Activated CD4-positive, alpha-beta T cell treated with anti-CD3 and anti-CD28 coated beads, Interleukin-2, amount 10 ng/mL, durations not matched to agents 24 days and 14 days (primary cell): ENCODE results near the gene ZNF674. TPM values are rescaled to one million over a fixed set of nuclear protein-coding genes. Genes with fewer than 3 reads are reported as not detected.

Experiments
- DNase-seq: peaks from one replicate; pipeline ENCODE4 v3.0.0; 2022
- H3K27ac Mint-ChIP-seq: one replicate; pipeline ENCODE4 v1.8.0; 2022; ENCODE audit warnings: mild to moderate bottlenecking, mixed read lengths
- H3K27me3 Mint-ChIP-seq: one replicate; pipeline ENCODE4 v1.8.0; 2022; ENCODE audit warnings: mixed read lengths
- H3K36me3 Mint-ChIP-seq: one replicate; pipeline ENCODE4 v1.8.0; 2022; ENCODE audit warnings: low read depth, mild to moderate bottlenecking, mixed read lengths
- H3K4me1 Mint-ChIP-seq: one replicate; pipeline ENCODE4 v1.8.0; 2021; ENCODE audit warnings: mixed read lengths
- H3K4me3 Mint-ChIP-seq: one replicate; pipeline ENCODE4 v1.8.0; 2022; ENCODE audit warnings: mild to moderate bottlenecking, moderate library complexity, mixed read lengths
- H3K9me3 Mint-ChIP-seq: one replicate; pipeline ENCODE4 v1.8.0; 2021; ENCODE audit warnings: mixed read lengths
- intact Hi-C: fragments of 100-400 bp; cut with micrococcal nuclease; formaldehyde crosslinking; loops from one replicate; pipeline ENCODE4 v1.15.1; 2023
- total RNA-seq: library from RNA; stranded (reverse); gene quantifications from 2 replicates; pipeline ENCODE4 v1.2.3, GENCODE V29; 2022

Gene ZNF674
- total RNA-seq, 1 donor from 2014 or later = 2.1 TPM

GRCh38 chrX:46575586-46575985 is 30.4 kb upstream of the ZNF674 start:
- Mint-ChIP-seq H3K27me3 (no peaks in the 10 kb centered on the region), H3K4me1 (peaks cover 41% of the 10 kb centered on the region), H3K9me3 (no peaks in the 10 kb centered on the region), H3K4me3 (peak overlapping the region; percentile 89), H3K36me3 (peaks cover 22% of the 10 kb centered on the region), H3K27ac (peak overlapping the region; percentile 15)
- no peak for DNase-seq
- intact Hi-C loops = no loop called here

GRCh38 chrX:46574774-46575381 is 29.7 kb upstream of the ZNF674 start:
- DNase-seq = peak; percentile 85
- Mint-ChIP-seq H3K9me3 (no peaks in the 10 kb centered on the region), H3K27ac (peak overlapping the region; percentile 88), H3K4me3 (peak overlapping the region; percentile 89), H3K27me3 (no peaks in the 10 kb centered on the region), H3K4me1 (peaks cover 39% of the 10 kb centered on the region), H3K36me3 (peaks cover 17% of the 10 kb centered on the region)
- intact Hi-C loops = loop anchor here (5.0 kb wide), 2 partner anchors 137 to 262 kb away; partner anchors contain the start of gene RP2

GRCh38 chrX:46573892-46574773 is 28.9 kb upstream of the ZNF674 start:
- intact Hi-C loops = loop anchor here (2.0 to 5.0 kb wide), 4 partner anchors 37 to 263 kb away; partner anchors contain the start of gene RP2
- H3K4me3 Mint-ChIP-seq = peak overlapping the region; percentile 89
- H3K27ac Mint-ChIP-seq = peak overlapping the region; percentile 88
- peaks cover 35% of the 10 kb centered on the region for H3K4me1 Mint-ChIP-seq
- no peaks in the 10 kb centered on the region for H3K9me3 Mint-ChIP-seq
- H3K27me3 Mint-ChIP-seq = no peaks in the 10 kb centered on the region
- peaks cover 12% of the 10 kb centered on the region for H3K36me3 Mint-ChIP-seq
- DNase-seq = peak; percentile 88

GRCh38 chrX:46573331-46573891 is 28.2 kb upstream of the ZNF674 start, which contains the start of gene CHST7:
Gene CHST7 (plus strand): TSS chrX:46573765. CDS start chrX:46573932, 167 bp downstream.
- Mint-ChIP-seq H3K27me3 (no peaks in the 10 kb centered on the region), H3K4me3 (peak within 1 kb of the TSS; percentile 89), H3K27ac (peak within 1 kb of the TSS; percentile 88), H3K36me3 (peaks cover 7% of the 10 kb centered on the region), H3K4me1 (peaks cover 35% of the 10 kb centered on the region), H3K9me3 (no peaks in the 10 kb centered on the region)
- intact Hi-C loops = loop anchor here (2.0 to 5.0 kb wide), 4 partner anchors 37 to 264 kb away; partner anchors contain the start of gene RP2
- peak; percentile 86 for DNase-seq

- Mint-ChIP-seq H3K27ac (peak overlapping the region; percentile 88), H3K9me3 (no peaks in the 10 kb centered on the region), H3K27me3 (no peaks in the 10 kb centered on the region), H3K36me3 (peaks cover 3% of the 10 kb centered on the region), H3K4me3 (peak overlapping the region; percentile 89), H3K4me1 (peaks cover 31% of the 10 kb centered on the region)
- intact Hi-C loops = loop anchor here (1.0 to 5.0 kb wide), 8 partner anchors 10 to 265 kb away; partner anchors contain the start of genes RP2 and ZNF674
- peak; percentile 65 for DNase-seq
Observed at GRCh38 chrX:46572340-46572936, 27.2 kb upstream of the ZNF674 start.

GRCh38 chrX:46571423-46572339 is 26.5 kb upstream of the ZNF674 start:
- Mint-ChIP-seq H3K27ac (peak overlapping the region; percentile 88), H3K27me3 (no peaks in the 10 kb centered on the region), H3K4me3 (peak overlapping the region; percentile 89), H3K9me3 (no peaks in the 10 kb centered on the region), H3K36me3 (peaks cover 3% of the 10 kb centered on the region), H3K4me1 (peaks cover 27% of the 10 kb centered on the region)
- intact Hi-C loops = loop anchor here (1.0 to 5.0 kb wide), 8 partner anchors 9 to 266 kb away; partner anchors contain the start of genes RP2 and ZNF674
- DNase-seq = no peak

GRCh38 chrX:46569621-46570020 is 24.4 kb upstream of the ZNF674 start:
- no peak for DNase-seq
- no peak overlapping the region for H3K4me3 Mint-ChIP-seq
- H3K27me3 Mint-ChIP-seq = no peaks in the 10 kb centered on the region
- no peaks in the 10 kb centered on the region for H3K9me3 Mint-ChIP-seq
- H3K4me1 Mint-ChIP-seq = peaks cover 17% of the 10 kb centered on the region
- peaks cover 3% of the 10 kb centered on the region for H3K36me3 Mint-ChIP-seq
- intact Hi-C loops = loop anchor here (5.0 kb wide), 2 partner anchors 143 to 268 kb away; partner anchors contain the start of gene RP2
- no peak overlapping the region for H3K27ac Mint-ChIP-seq

GRCh38 chrX:46567388-46567787 is 22.2 kb upstream of the ZNF674 start:
- DNase-seq = no peak
- intact Hi-C loops = no loop called here
- H3K36me3 Mint-ChIP-seq = peaks cover 3% of the 10 kb centered on the region
- no peak overlapping the region for H3K27ac Mint-ChIP-seq
- no peak overlapping the region for H3K4me3 Mint-ChIP-seq
- H3K9me3 Mint-ChIP-seq = no peaks in the 10 kb centered on the region
- no peaks in the 10 kb centered on the region for H3K27me3 Mint-ChIP-seq
- peaks cover 12% of the 10 kb centered on the region for H3K4me1 Mint-ChIP-seq

- Mint-ChIP-seq H3K9me3 (no peaks in the 10 kb centered on the region), H3K27me3 (no peaks in the 10 kb centered on the region), H3K36me3 (peaks cover 7% of the 10 kb centered on the region), H3K27ac (no peak overlapping the region), H3K4me1 (peaks cover 10% of the 10 kb centered on the region), H3K4me3 (no peak overlapping the region)
- peak; percentile 59 for DNase-seq
- intact Hi-C loops = loop anchor here (1.0 kb wide), 1 partner anchor 10 kb away; no protein-coding TSS in a partner anchor
Observed at GRCh38 chrX:46561824-46562657, 16.8 kb upstream of the ZNF674 start.

GRCh38 chrX:46559062-46559461 is 13.8 kb upstream of the ZNF674 start:
- peaks cover 10% of the 10 kb centered on the region for H3K4me1 Mint-ChIP-seq
- H3K27ac Mint-ChIP-seq = no peak overlapping the region
- no peaks in the 10 kb centered on the region for H3K27me3 Mint-ChIP-seq
- no peaks in the 10 kb centered on the region for H3K9me3 Mint-ChIP-seq
- DNase-seq = no peak
- intact Hi-C loops = no loop called here
- peaks cover 4% of the 10 kb centered on the region for H3K36me3 Mint-ChIP-seq
- H3K4me3 Mint-ChIP-seq = no peak overlapping the region

GRCh38 chrX:46554942-46555341 is 9.7 kb upstream of the ZNF674 start:
- H3K9me3 Mint-ChIP-seq = no peaks in the 10 kb centered on the region
- no peaks in the 10 kb centered on the region for H3K4me1 Mint-ChIP-seq
- DNase-seq = no peak
- intact Hi-C loops = loop anchor here (1.0 kb wide), 1 partner anchor 241 kb away; no protein-coding TSS in a partner anchor
- no peak overlapping the region for H3K27ac Mint-ChIP-seq
- H3K27me3 Mint-ChIP-seq = no peaks in the 10 kb centered on the region
- H3K4me3 Mint-ChIP-seq = no peak overlapping the region
- peaks cover 10% of the 10 kb centered on the region for H3K36me3 Mint-ChIP-seq

GRCh38 chrX:46553935-46554334 is 8.7 kb upstream of the ZNF674 start:
- Mint-ChIP-seq H3K9me3 (no peaks in the 10 kb centered on the region), H3K36me3 (peaks cover 13% of the 10 kb centered on the region), H3K4me1 (peaks cover 1% of the 10 kb centered on the region), H3K27me3 (no peaks in the 10 kb centered on the region), H3K27ac (no peak overlapping the region), H3K4me3 (no peak overlapping the region)
- intact Hi-C loops = no loop called here
- DNase-seq = no peak
